Liver (tissue), 9 donors: ENCODE measurements around the gene GPR75. TPM values are rescaled to one million over a fixed set of nuclear protein-coding genes. Genes with fewer than 3 reads are reported as not detected.
"Not testable (repeated sequence)": the region's sequence is repeated elsewhere in the genome, so short reads cannot be mapped to it uniquely, and the experiment has no call there.

Experiments
- DNase-seq: peaks from one replicate; pipeline ENCODE4 v3.0.0-alpha.2; 2017; ENCODE audit warnings: low spot score
- H3K27ac ChIP-seq, 2 donors: one replicate each; pipeline ENCODE4 v1.7.0; 2013; ENCODE audit warnings: inconsistent platforms in 2 of 2, low read length in 2 of 2, control low read depth in 1 of 2, low read depth in 1 of 2, mild to moderate bottlenecking in 1 of 2
- H3K27me3 ChIP-seq, 4 donors: one replicate each; pipeline versions ENCODE4 v1.6.1 to v1.7.0; 2013; ENCODE audit warnings: low read length in 3 of 4, inconsistent platforms in 1 of 4, mild to moderate bottlenecking in 1 of 4, moderate library complexity in 1 of 4; ENCODE audit not compliant: control insufficient read depth in 4 of 4, insufficient read depth in 4 of 4
- H3K36me3 ChIP-seq, 4 donors: one replicate each; pipeline versions ENCODE4 v1.6.1 to v1.7.0; 2013; ENCODE audit warnings: low read length in 3 of 4, mild to moderate bottlenecking in 3 of 4, low read depth in 1 of 4, moderate library complexity in 1 of 4; ENCODE audit not compliant: control insufficient read depth in 4 of 4, insufficient read depth in 3 of 4
- H3K4me1 ChIP-seq, 4 donors: one replicate each; pipeline versions ENCODE4 v1.6.1 to v1.7.0; 2013; ENCODE audit warnings: low read length in 3 of 4, mild to moderate bottlenecking in 3 of 4, moderate library complexity in 1 of 4; ENCODE audit not compliant: control insufficient read depth in 4 of 4, insufficient read depth in 4 of 4
- H3K4me3 ChIP-seq, 3 donors: one replicate each; pipeline versions ENCODE4 v1.6.1 to v1.7.0; 2013; ENCODE audit warnings: low read length in 3 of 3, control low read depth in 1 of 3, low read depth in 1 of 3, mild to moderate bottlenecking in 1 of 3
- H3K9ac ChIP-seq, 2 donors: one replicate each; pipeline ENCODE4 v1.7.0; 2013; ENCODE audit warnings: low read length in 2 of 2, mild to moderate bottlenecking in 2 of 2, moderate library complexity in 2 of 2, control low read depth in 1 of 2, low read depth in 1 of 2
- H3K9me3 ChIP-seq, 4 donors: one replicate each; pipeline versions ENCODE4 v1.6.1 to v1.7.0; 2013; ENCODE audit warnings: low read length in 3 of 4; ENCODE audit not compliant: control insufficient read depth in 4 of 4
- ATF3 ChIP-seq: IDR thresholded peaks from 2 replicates; pipeline ENCODE4 v1.6.1; 2016; ENCODE audit warnings: antibody characterized with exemption
- FOXA1 ChIP-seq: IDR thresholded peaks from 2 replicates; pipeline ENCODE4 v1.6.1; 2016; ENCODE audit warnings: antibody characterized with exemption
- GABPA ChIP-seq, 2 donors: IDR thresholded peaks in 1 of 2; conservative IDR thresholded peaks in 1 of 2; 2 replicates each; pipeline ENCODE4 v1.6.1; 2016; ENCODE audit warnings: antibody characterized with exemption in 2 of 2, mild to moderate bottlenecking in 1 of 2, moderate library complexity in 1 of 2
- HNF4A ChIP-seq, 2 donors: conservative IDR thresholded peaks; 2 replicates each; pipeline ENCODE4 v1.6.1; 2016; ENCODE audit warnings: antibody characterized with exemption in 2 of 2, mild to moderate bottlenecking in 2 of 2
- HNF4G ChIP-seq: IDR thresholded peaks from 2 replicates; pipeline ENCODE4 v1.6.1; 2016; ENCODE audit warnings: antibody characterized with exemption
- JUND ChIP-seq, 2 donors: IDR thresholded peaks; 2 replicates each; pipeline ENCODE4 v1.6.1; 2016; ENCODE audit warnings: antibody characterized with exemption in 2 of 2
- NR2F2 ChIP-seq: IDR thresholded peaks from 2 replicates; pipeline ENCODE4 v1.6.1; 2016; ENCODE audit warnings: antibody characterized with exemption
- RAD21 ChIP-seq, 2 donors: IDR thresholded peaks; 2 replicates each; pipeline ENCODE4 v1.6.1; 2016; ENCODE audit warnings: antibody characterized with exemption in 2 of 2, mild to moderate bottlenecking in 2 of 2
- RXRA ChIP-seq, 2 donors: IDR thresholded peaks; 2 replicates each; pipeline ENCODE4 v1.6.1; 2017 to 2018; ENCODE audit warnings: antibody characterized with exemption in 2 of 2, mild to moderate bottlenecking in 1 of 2
- SP1 ChIP-seq: IDR thresholded peaks from 2 replicates; pipeline ENCODE4 v1.6.1; 2018; ENCODE audit warnings: antibody characterized with exemption, mild to moderate bottlenecking
- TAF1 ChIP-seq: conservative IDR thresholded peaks from 2 replicates; pipeline ENCODE4 v1.6.1; 2016; ENCODE audit warnings: antibody characterized with exemption, mild to moderate bottlenecking
- YY1 ChIP-seq: IDR thresholded peaks from 2 replicates; pipeline ENCODE4 v1.6.1; 2016; ENCODE audit warnings: antibody characterized with exemption, mild to moderate bottlenecking
- WGBS: extraction: QIAGEN DNeasy Blood & Tissue Kit; methylation state at CpG from one replicate; pipeline ENCODE4 v1.1.7; 2013; 5-methylcytosine and 5-hydroxymethylcytosine counted together
- polyA plus RNA-seq, 2 donors: library from polyadenylated mRNA; stranded (reverse) in 1 of 2; unstranded in 1 of 2; fragments of 200-250 nt in 1 of 2; fragments of >200 nt in 1 of 2; fragmentation: Nextera tagmentation in 1 of 2; extraction: Ambion mirVana in 1 of 2; gene quantifications; one replicate each; pipeline versions ENCODE4 v1.2.1 to v1.2.3, GENCODE V29; 2013 to 2015
- total RNA-seq, 2 donors: library from RNA; depleted of rRNA; stranded (reverse); fragments of >200 nt; gene quantifications; one replicate each; pipeline ENCODE4 v1.2.3, GENCODE V29; 2014
- TF ChIP-seq, protein P1 (sequence below): fragments of 150-350 bp; IDR thresholded peaks from 2 replicates; pipeline ENCODE4 v1.5.1; 2017; ENCODE audit warnings: improper control_type of control experiment, low read depth, low read length; ENCODE audit not compliant: missing input control
- TF ChIP-seq, protein P2 (sequence below): IDR thresholded peaks from 2 replicates; pipeline ENCODE4 v1.6.1; 2016; ENCODE audit warnings: antibody characterized with exemption, mild to moderate bottlenecking
- TF ChIP-seq, protein P3 (sequence below): IDR thresholded peaks from 2 replicates; pipeline ENCODE4 v1.6.1; 2016; ENCODE audit warnings: antibody characterized with exemption
- donor health status: healthy.
- donor health status: healthy.
- donor health status: healthy.
- donor health status: healthy.
- donor health status: healthy.

The GPR75 gene
- total and polyA plus RNA-seq, 4 donors = 0.21 to 5.4 (median 1.4) TPM

DNA sequence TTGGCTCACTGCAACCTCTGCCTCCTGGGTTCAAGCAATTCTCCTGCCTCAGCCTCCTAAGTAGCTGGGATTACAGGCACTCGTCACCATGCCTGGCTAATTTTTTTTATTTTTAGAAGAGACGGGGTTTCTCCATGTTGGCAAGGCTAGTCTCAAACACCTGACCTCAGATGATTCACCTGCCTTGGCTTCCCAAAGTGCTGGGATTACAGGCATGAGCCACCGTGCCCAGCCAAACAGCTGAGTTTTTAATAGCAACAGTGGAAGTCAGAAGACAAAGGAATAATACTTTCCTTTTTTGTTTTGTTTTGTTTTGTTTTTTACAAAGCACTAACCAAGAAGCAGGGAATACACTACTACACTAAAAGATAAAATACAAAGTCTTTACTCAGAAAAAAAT lies 16.9 kb downstream of the GPR75 start:
- WGBS = 87% methylated on average over 3 of the region's 3 CpGs

DNA sequence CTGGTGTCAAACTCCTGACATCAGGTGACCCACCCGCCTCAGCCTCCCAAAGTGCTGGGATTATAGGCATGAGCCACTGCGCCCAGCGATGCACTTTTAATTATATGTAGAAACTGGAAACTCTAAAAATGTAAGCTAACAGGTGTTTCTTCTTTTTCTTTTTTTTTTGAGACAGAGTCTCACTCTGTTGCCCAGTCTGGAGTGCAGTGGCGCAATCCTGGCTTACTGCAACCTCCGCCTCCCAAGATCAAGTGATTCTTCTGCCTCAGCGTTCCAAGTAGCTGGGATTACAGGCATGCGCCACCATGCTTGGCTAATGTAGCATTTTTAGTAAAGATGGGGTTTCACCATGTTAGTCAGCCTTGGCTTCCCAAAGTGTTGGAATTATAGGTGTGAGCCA lies 18.1 kb downstream of the GPR75 start:
- not testable (repeated sequence) for H3K4me3 ChIP-seq, H3K4me1 ChIP-seq, H3K27ac ChIP-seq, H3K9me3 ChIP-seq, H3K9ac ChIP-seq, H3K27me3 ChIP-seq, DNase-seq, H3K36me3 ChIP-seq
- 97% methylated on average over 7 of the region's 7 CpGs for WGBS

More for the DNA sequence above, 16.9 kb downstream of the GPR75 start:
- H3K4me1 ChIP-seq = no peaks in the 10 kb centered on the region
- H3K9ac ChIP-seq = no peak overlapping the region
- TF ChIP-seq, protein P1, sequence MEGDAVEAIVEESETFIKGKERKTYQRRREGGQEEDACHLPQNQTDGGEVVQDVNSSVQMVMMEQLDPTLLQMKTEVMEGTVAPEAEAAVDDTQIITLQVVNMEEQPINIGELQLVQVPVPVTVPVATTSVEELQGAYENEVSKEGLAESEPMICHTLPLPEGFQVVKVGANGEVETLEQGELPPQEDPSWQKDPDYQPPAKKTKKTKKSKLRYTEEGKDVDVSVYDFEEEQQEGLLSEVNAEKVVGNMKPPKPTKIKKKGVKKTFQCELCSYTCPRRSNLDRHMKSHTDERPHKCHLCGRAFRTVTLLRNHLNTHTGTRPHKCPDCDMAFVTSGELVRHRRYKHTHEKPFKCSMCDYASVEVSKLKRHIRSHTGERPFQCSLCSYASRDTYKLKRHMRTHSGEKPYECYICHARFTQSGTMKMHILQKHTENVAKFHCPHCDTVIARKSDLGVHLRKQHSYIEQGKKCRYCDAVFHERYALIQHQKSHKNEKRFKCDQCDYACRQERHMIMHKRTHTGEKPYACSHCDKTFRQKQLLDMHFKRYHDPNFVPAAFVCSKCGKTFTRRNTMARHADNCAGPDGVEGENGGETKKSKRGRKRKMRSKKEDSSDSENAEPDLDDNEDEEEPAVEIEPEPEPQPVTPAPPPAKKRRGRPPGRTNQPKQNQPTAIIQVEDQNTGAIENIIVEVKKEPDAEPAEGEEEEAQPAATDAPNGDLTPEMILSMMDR = no peak
- no peak for TF ChIP-seq HNF4G
- no peak for TF ChIP-seq NR2F2
- TF ChIP-seq RXRA (IDR thresholded peaks at IDR 0.05) = no peak
- TF ChIP-seq SP1 = no peak
- TF ChIP-seq ATF3 = no peak
- TF ChIP-seq, protein P2, sequence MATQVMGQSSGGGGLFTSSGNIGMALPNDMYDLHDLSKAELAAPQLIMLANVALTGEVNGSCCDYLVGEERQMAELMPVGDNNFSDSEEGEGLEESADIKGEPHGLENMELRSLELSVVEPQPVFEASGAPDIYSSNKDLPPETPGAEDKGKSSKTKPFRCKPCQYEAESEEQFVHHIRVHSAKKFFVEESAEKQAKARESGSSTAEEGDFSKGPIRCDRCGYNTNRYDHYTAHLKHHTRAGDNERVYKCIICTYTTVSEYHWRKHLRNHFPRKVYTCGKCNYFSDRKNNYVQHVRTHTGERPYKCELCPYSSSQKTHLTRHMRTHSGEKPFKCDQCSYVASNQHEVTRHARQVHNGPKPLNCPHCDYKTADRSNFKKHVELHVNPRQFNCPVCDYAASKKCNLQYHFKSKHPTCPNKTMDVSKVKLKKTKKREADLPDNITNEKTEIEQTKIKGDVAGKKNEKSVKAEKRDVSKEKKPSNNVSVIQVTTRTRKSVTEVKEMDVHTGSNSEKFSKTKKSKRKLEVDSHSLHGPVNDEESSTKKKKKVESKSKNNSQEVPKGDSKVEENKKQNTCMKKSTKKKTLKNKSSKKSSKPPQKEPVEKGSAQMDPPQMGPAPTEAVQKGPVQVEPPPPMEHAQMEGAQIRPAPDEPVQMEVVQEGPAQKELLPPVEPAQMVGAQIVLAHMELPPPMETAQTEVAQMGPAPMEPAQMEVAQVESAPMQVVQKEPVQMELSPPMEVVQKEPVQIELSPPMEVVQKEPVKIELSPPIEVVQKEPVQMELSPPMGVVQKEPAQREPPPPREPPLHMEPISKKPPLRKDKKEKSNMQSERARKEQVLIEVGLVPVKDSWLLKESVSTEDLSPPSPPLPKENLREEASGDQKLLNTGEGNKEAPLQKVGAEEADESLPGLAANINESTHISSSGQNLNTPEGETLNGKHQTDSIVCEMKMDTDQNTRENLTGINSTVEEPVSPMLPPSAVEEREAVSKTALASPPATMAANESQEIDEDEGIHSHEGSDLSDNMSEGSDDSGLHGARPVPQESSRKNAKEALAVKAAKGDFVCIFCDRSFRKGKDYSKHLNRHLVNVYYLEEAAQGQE = no peak
- TF ChIP-seq GABPA (IDR thresholded peaks at IDR 0.05 in 1 of 2, conservative IDR thresholded peaks at IDR 0.05 in 1 of 2) = no peak
- no peak for TF ChIP-seq YY1
- TF ChIP-seq FOXA1 = no peak
- no peak for TF ChIP-seq HNF4A (conservative IDR thresholded peaks at IDR 0.05)
- TF ChIP-seq TAF1 = no peak
- TF ChIP-seq RAD21 (IDR thresholded peaks at IDR 0.05) = no peak
- TF ChIP-seq JUND (IDR thresholded peaks at IDR 0.05) = no peak
- TF ChIP-seq, protein P3, sequence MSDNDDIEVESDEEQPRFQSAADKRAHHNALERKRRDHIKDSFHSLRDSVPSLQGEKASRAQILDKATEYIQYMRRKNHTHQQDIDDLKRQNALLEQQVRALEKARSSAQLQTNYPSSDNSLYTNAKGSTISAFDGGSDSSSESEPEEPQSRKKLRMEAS = no peak
- H3K36me3 ChIP-seq = no peaks in the 10 kb centered on the region
- H3K27me3 ChIP-seq = no peaks in the 10 kb centered on the region
- no peaks in the 10 kb centered on the region for H3K9me3 ChIP-seq
- DNase-seq = no peak
- H3K4me3 ChIP-seq = no peak overlapping the region
- H3K27ac ChIP-seq = no peak overlapping the region
